Ishikawa (cell line): ENCODE results near the gene SLC2A10.

ENCODE experiments used
- CEBPB ChIP-seq: IDR thresholded peaks from 2 replicates; pipeline ENCODE4 v1.6.1; 2012
- CREB1 ChIP-seq: IDR thresholded peaks from 2 replicates; pipeline ENCODE4 v1.6.1; 2012; ENCODE audit warnings: low read depth
- EGR1 ChIP-seq: IDR thresholded peaks from 2 replicates; pipeline ENCODE4 v1.6.1; 2012
- EP300 ChIP-seq: IDR thresholded peaks from 2 replicates; pipeline ENCODE4 v1.6.1; 2012; ENCODE audit warnings: borderline replicate concordance
- FOXM1 ChIP-seq: IDR thresholded peaks from 2 replicates; pipeline ENCODE4 v1.6.1; 2012; ENCODE audit warnings: low read depth, borderline replicate concordance
- MAX ChIP-seq: IDR thresholded peaks from 2 replicates; pipeline ENCODE4 v1.6.1; 2012
- NFIC ChIP-seq: IDR thresholded peaks from 2 replicates; pipeline ENCODE4 v1.6.1; 2012
- RAD21 ChIP-seq: IDR thresholded peaks from 2 replicates; pipeline ENCODE4 v1.6.1; 2012; ENCODE audit warnings: low read depth
- TAF1 ChIP-seq: IDR thresholded peaks from 2 replicates; pipeline ENCODE4 v1.6.1; 2012; ENCODE audit warnings: low read depth, mild to moderate bottlenecking
- TCF12 ChIP-seq: IDR thresholded peaks from 2 replicates; pipeline ENCODE4 v1.6.1; 2012; ENCODE audit warnings: low read depth
- TEAD4 ChIP-seq: IDR thresholded peaks from 2 replicates; pipeline ENCODE4 v1.6.1; 2012
- USF1 ChIP-seq: IDR thresholded peaks from 2 replicates; pipeline ENCODE4 v1.6.1; 2012
- YY1 ChIP-seq: IDR thresholded peaks from 2 replicates; pipeline ENCODE4 v1.6.1; 2012; ENCODE audit warnings: low read depth
- ZBTB7A ChIP-seq: IDR thresholded peaks from 2 replicates; pipeline ENCODE4 v1.6.1; 2012; ENCODE audit warnings: low read depth
- TF ChIP-seq, protein P1 (sequence below): IDR thresholded peaks from 2 replicates; pipeline ENCODE4 v1.6.1; 2012; ENCODE audit warnings: low read depth, mild to moderate bottlenecking

The SLC2A10 gene

GRCh38 chr20:46740214-46740609 lies 30.8 kb downstream of the SLC2A10 start:
- TF ChIP-seq YY1, result 0 out of 2 replicates have a peak, but pooled peaks have one; percentile 36
- TF ChIP-seq USF1, result peak; percentile 64
- TF ChIP-seq FOXM1, result no peak

DNA sequence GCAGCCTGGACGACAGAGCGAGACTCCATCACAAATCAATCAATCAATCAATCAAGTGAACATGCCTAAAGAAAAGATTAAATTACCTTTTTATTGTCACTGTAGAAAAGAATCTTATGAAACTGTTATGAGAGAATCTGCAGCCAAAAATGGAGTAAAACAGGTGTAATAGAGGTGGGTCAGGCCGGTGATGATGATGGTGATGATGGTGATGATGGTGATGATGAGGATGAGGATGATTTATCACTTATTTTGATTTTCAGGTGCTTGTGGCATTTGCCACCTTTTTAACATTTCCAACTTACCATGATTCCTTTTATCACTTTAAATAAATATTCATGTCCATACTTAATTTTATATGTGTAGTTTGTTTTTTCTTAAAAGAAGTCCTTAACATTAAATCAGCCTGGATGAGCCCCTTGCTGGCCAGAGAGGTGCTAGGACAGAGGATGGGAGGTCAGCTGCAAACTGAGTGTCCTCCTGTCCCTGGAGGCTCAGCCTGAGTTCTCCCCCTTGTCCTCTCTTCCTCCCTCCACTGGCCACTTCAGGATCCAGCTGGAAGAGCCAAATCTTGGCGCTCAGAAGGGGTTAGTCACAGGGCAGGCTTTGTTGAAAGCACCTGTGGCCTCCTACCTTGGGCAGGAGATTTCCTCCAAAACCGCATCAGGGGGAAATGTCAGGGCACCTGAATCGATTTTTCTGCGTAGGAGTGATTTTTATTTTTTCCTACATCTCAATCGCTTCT lies 32.6 kb downstream of the SLC2A10 start:
- TF ChIP-seq MAX (no peak), YY1 (no peak), RAD21 (no peak), FOXM1 (no peak), USF1 (no peak), TAF1 (no peak), ZBTB7A (no peak), EGR1 (no peak), CEBPB (no peak), TEAD4 (no peak), TCF12 (no peak), CREB1 (no peak), EP300 (no peak), NFIC (no peak)
- TF ChIP-seq, protein P1, sequence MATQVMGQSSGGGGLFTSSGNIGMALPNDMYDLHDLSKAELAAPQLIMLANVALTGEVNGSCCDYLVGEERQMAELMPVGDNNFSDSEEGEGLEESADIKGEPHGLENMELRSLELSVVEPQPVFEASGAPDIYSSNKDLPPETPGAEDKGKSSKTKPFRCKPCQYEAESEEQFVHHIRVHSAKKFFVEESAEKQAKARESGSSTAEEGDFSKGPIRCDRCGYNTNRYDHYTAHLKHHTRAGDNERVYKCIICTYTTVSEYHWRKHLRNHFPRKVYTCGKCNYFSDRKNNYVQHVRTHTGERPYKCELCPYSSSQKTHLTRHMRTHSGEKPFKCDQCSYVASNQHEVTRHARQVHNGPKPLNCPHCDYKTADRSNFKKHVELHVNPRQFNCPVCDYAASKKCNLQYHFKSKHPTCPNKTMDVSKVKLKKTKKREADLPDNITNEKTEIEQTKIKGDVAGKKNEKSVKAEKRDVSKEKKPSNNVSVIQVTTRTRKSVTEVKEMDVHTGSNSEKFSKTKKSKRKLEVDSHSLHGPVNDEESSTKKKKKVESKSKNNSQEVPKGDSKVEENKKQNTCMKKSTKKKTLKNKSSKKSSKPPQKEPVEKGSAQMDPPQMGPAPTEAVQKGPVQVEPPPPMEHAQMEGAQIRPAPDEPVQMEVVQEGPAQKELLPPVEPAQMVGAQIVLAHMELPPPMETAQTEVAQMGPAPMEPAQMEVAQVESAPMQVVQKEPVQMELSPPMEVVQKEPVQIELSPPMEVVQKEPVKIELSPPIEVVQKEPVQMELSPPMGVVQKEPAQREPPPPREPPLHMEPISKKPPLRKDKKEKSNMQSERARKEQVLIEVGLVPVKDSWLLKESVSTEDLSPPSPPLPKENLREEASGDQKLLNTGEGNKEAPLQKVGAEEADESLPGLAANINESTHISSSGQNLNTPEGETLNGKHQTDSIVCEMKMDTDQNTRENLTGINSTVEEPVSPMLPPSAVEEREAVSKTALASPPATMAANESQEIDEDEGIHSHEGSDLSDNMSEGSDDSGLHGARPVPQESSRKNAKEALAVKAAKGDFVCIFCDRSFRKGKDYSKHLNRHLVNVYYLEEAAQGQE, result no peak

DNA sequence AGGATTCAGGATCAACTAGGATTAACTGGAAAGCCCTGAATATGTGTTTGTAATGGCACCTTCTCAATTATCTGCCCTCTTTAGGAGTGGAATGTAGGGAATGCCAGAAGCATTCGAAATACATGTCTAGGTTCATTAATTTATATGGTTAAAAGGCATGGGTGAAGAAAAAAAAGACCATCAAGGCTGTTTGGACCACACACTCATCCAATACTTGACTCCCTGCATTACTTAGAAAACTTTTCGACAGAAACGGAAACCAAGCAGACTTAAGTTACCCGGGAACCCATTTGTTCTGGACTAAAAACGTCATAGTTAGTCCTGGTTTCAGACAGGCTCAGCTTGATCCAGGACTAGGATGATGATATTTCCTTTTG lies 33.2 kb downstream of the SLC2A10 start:
- TF ChIP-seq CEBPB (no peak), EP300 (no peak), ZBTB7A (no peak), YY1 (no peak), TAF1 (no peak), MAX (no peak), TCF12 (no peak), EGR1 (no peak), NFIC (no peak), TEAD4 (no peak), FOXM1 (no peak), RAD21 (no peak), CREB1 (no peak)

GRCh38 chr20:46743088-46743487 lies 33.6 kb downstream of the SLC2A10 start:
- no peak for TF ChIP-seq MAX
- TF ChIP-seq EGR1, result no peak
- no peak for TF ChIP-seq EP300
- no peak for TF ChIP-seq CREB1
- no peak for TF ChIP-seq FOXM1
- TF ChIP-seq YY1, result no peak
- no peak for TF ChIP-seq TCF12
- TF ChIP-seq, protein P1, result no peak
- TF ChIP-seq TEAD4, result no peak
- no peak for TF ChIP-seq ZBTB7A
- no peak for TF ChIP-seq TAF1

- TF ChIP-seq TEAD4, result no peak
- TF ChIP-seq, protein P1, result no peak
- TF ChIP-seq EGR1, result no peak
- TF ChIP-seq TCF12, result no peak
- no peak for TF ChIP-seq RAD21
- TF ChIP-seq YY1, result no peak
- TF ChIP-seq USF1, result no peak
- TF ChIP-seq MAX, result no peak
- TF ChIP-seq FOXM1, result no peak
- no peak for TF ChIP-seq CEBPB
- no peak for TF ChIP-seq ZBTB7A
- TF ChIP-seq EP300, result no peak
- no peak for TF ChIP-seq TAF1
- no peak for TF ChIP-seq NFIC
- no peak for TF ChIP-seq CREB1
These were observed 37.6 kb downstream of the SLC2A10 start for GRCh38 chr20:46746956-46747526.
